Activated naive CD8-positive, alpha-beta T cell (primary cell): Measurements from ENCODE around the gene BCKDHB.
"Not testable (repeated sequence)": the region's sequence is repeated elsewhere in the genome, so short reads cannot be mapped to it uniquely, and the experiment has no call there.

Experiments used
- H3K27ac Mint-ChIP-seq: one replicate; pipeline ENCODE4 v1.8.0; 2021; ENCODE audit warnings: mixed read lengths
- H3K27me3 Mint-ChIP-seq: one replicate; pipeline ENCODE4 v1.8.0; 2021; ENCODE audit warnings: mixed read lengths
- H3K36me3 Mint-ChIP-seq: one replicate; pipeline ENCODE4 v1.8.0; 2021; ENCODE audit warnings: mixed read lengths
- H3K4me1 Mint-ChIP-seq: one replicate; pipeline ENCODE4 v1.8.0; 2021; ENCODE audit warnings: low read depth, mixed read lengths
- H3K4me3 Mint-ChIP-seq: one replicate; pipeline ENCODE4 v1.8.0; 2021; ENCODE audit warnings: mild to moderate bottlenecking, mixed read lengths
- H3K9me3 Mint-ChIP-seq: one replicate; pipeline ENCODE4 v1.8.0; 2021; ENCODE audit warnings: low read depth, mixed read lengths

Gene BCKDHB

DNA sequence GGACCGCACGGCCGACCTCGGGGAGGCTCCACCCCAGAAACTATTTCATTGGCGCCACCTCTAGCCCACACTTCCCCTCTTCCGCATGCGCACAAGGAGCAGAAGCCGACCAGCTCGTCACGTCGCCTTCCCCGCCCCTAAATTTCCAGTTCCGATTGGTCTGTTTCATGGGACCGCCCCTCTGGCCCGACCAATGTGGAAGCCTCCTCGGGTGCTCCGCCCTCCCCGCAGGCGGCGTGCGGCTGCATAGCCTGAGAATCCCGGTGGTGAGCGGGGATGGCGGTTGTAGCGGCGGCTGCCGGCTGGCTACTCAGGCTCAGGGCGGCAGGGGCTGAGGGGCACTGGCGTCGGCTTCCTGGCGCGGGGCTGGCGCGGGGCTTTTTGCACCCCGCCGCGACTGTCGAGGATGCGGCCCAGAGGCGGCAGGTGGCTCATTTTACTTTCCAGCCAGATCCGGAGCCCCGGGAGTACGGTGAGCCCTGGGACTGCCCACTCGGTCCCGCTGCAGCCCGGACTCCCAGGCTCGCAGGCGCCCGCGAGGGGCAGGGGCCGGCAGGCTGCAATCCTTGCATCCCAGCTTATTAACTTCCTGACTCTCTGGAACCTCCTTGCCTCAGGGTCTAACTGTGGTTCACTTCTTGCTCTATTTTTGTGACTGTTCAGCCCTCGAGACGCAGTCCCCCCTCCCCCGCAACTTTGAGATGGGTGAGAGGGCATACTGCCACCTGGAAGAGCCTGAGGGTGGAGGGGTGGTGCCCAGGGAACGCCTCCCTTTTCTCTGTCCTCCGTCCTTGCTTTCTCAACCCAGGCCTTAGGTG, at the start of gene BCKDHB:
Gene BCKDHB, plus strand, starts transcription at position 254 of the 818 bp plus-strand sequence. Its CDS starts 23 bp downstream, at position 277.
- Mint-ChIP-seq H3K27me3 (no peaks in the 10 kb centered on the region), H3K4me3 (peak within 1 kb of the TSS; percentile 92), H3K27ac (peak within 1 kb of the TSS; percentile 92), H3K9me3 (no peaks in the 10 kb centered on the region), H3K4me1 (peaks cover 24% of the 10 kb centered on the region), H3K36me3 (peaks cover 2% of the 10 kb centered on the region)

DNA sequence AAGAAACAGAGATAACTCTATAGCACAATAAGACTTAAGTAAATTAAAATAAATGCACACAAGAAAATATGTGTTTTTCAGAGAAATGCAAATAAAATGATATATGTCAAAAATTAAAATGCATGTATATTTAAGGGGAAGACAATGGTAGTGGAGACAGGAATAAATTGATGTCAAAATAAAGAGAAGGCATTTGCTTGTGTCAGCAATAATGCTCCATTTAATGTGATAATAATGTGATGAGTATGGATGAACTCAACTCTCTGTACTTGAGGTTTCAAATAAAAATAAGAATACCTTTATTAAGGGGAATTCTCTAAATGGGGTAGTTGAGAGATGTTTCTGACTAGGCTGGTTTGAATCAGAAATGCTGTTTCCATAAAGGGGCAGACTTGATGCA, 45.7 kb upstream of the BCKDHB start:
- no peaks in the 10 kb centered on the region for H3K4me1 Mint-ChIP-seq
- no peak overlapping the region for H3K4me3 Mint-ChIP-seq
- no peaks in the 10 kb centered on the region for H3K27me3 Mint-ChIP-seq
- H3K9me3 Mint-ChIP-seq: no peaks in the 10 kb centered on the region
- no peak overlapping the region for H3K27ac Mint-ChIP-seq
- no peaks in the 10 kb centered on the region for H3K36me3 Mint-ChIP-seq

DNA sequence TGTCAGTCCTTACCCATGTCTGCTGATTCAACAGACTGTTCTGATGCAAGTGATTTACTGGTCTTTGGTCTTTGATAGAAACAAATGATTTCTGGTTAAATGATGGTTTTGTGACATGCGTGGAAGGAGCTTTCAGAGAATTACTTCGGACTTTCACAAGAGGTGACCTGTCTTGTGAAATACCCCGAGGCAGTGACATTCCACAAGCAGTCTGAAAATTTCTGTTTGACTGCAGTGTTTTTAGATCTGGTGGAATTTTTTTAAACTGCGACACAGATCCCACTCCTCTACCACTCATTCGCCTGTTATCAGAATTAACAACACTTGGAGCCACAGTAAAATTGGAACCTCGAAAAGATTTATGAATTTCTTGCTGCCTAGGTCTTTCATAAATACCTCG, 38.3 kb upstream of the BCKDHB start:
- not testable (repeated sequence) for H3K27ac Mint-ChIP-seq, H3K4me3 Mint-ChIP-seq, H3K9me3 Mint-ChIP-seq, H3K27me3 Mint-ChIP-seq, H3K36me3 Mint-ChIP-seq, H3K4me1 Mint-ChIP-seq

DNA sequence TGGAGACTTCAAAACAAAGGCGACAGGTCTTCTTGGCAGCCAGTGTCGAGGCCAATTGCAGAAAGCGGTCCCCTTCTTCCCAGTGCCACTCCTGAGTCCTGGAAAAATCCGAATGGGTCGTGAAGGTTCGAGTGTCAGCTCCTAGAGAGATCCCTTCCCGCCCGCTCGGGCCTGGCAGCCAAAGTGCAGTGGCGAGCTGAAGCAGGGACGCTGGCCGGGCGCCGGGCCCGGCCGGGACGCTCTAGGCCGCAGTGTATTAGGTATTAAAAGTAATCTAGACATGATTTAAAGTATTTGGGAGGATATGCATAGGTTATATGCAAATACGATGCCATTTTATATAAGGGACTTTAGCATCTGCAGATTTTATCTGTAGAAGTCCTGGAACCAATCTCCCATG, 36.0 kb upstream of the BCKDHB start:
- H3K27ac Mint-ChIP-seq, H3K36me3 Mint-ChIP-seq, H3K4me3 Mint-ChIP-seq, H3K4me1 Mint-ChIP-seq, H3K27me3 Mint-ChIP-seq: not testable (repeated sequence)
- H3K9me3 Mint-ChIP-seq: peaks cover 11% of the 10 kb centered on the region

DNA sequence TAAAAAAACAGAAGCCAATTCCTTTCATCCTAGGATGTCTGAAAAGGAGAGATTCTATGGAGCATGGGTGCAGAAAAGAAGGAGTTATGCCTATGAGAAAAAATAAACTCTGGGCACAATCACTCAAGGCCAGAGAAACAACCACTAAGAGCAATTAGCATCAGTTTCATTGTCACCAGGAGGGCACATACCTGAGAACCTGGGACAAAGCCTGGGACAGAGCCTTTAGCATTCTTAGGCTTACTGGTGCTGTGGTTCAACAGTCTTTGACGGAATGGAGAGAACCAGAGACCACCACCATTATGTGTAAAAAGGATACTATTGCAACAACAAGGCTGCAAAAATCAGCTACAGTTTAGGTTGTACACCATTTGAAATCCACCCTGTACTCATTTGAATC, 29.4 kb upstream of the BCKDHB start:
- Mint-ChIP-seq H3K4me1 (no peaks in the 10 kb centered on the region), H3K4me3 (no peak overlapping the region), H3K36me3 (peaks cover 5% of the 10 kb centered on the region), H3K9me3 (peaks cover 11% of the 10 kb centered on the region), H3K27ac (no peak overlapping the region), H3K27me3 (no peaks in the 10 kb centered on the region)

DNA sequence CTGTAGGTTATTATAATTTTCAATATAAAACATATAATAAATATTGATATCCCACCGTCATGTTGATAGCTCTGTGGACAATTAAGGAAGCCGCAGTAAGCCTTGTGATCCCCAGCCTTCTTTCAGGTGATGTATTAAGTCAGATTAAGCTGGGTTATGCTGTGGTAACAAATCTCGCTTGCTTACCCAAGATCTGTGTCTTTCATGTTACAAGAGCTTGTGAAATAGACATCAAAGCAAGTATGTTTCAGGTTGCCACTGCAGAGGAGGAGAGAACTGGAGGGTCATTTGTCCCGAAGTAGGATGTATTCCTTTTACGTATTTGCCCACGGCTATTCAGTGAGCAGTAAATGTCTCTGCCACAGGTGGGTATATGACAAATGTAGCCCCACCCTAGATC, 17.8 kb upstream of the BCKDHB start:
- Mint-ChIP-seq H3K4me3 (no peak overlapping the region), H3K9me3 (no peaks in the 10 kb centered on the region), H3K36me3 (no peaks in the 10 kb centered on the region), H3K27me3 (peaks cover 4% of the 10 kb centered on the region), H3K27ac (no peak overlapping the region), H3K4me1 (no peaks in the 10 kb centered on the region)

DNA sequence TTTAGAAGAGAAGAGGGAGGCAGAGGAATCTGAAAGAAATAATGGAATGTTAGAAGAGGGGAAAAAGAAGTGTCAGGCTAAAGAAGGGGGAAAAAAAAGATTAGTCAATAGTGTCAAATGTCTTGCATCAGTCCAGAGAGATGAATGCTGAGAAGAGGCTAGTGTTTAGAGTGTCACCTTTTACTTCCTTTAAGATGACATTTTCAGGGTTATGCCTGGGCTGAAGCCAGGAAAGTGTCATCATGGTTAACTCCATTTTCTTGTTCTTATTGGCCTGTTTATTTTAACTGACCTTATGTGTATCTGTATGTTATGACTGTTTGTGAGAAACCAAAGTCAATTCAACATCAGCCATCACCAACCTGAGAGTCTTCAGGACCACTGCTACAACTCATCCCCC, 15.0 kb upstream of the BCKDHB start:
- peaks cover 4% of the 10 kb centered on the region for H3K27me3 Mint-ChIP-seq
- no peak overlapping the region for H3K4me3 Mint-ChIP-seq
- no peaks in the 10 kb centered on the region for H3K9me3 Mint-ChIP-seq
- no peak overlapping the region for H3K27ac Mint-ChIP-seq
- H3K36me3 Mint-ChIP-seq: peaks cover 2% of the 10 kb centered on the region
- H3K4me1 Mint-ChIP-seq: peaks cover 6% of the 10 kb centered on the region

DNA sequence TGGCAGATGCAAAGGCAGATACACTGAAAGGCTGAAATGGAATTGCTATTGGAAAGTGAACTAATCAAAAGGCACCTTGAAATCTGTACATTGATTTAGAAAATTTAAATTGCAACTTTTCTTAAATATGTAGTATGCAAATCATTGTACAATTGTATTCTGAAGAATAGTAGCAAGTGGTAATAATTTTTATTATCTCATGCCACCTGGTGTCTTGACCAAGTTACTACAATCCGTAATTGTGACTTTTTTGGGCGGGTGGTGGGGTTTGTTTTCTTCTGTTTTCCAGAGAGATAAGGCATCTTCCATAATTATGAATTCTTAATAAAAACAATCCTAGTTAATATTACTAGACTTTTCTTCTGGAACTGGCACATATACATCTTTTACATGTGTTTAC, 12.5 kb upstream of the BCKDHB start:
- Mint-ChIP-seq H3K9me3 (no peaks in the 10 kb centered on the region), H3K27me3 (no peaks in the 10 kb centered on the region), H3K27ac (no peak overlapping the region), H3K4me3 (no peak overlapping the region), H3K36me3 (peaks cover 2% of the 10 kb centered on the region), H3K4me1 (peaks cover 6% of the 10 kb centered on the region)

DNA sequence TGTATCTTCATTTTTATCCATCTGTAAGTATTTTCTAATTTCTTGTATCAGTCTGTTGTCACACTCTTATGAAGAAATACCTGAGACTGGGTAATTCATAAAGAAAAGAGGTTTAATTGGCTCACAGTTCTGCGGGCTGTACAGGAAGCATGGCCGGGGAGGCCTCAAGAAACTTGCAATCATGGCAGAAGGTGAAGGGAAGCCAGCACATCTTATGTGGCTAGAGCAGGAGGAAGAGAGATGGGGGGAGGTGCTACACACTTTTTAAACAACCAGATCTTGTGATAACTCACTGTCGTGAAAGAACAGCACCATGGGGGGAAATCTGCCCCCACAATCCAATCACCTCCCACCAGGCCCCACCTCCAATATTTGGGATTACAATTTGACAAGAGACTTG, 10.9 kb upstream of the BCKDHB start:
- H3K27me3 Mint-ChIP-seq: no peaks in the 10 kb centered on the region
- peak overlapping the region; percentile 42 for H3K27ac Mint-ChIP-seq
- H3K4me1 Mint-ChIP-seq: peaks cover 6% of the 10 kb centered on the region
- H3K36me3 Mint-ChIP-seq: peaks cover 2% of the 10 kb centered on the region
- H3K4me3 Mint-ChIP-seq: no peak overlapping the region
- no peaks in the 10 kb centered on the region for H3K9me3 Mint-ChIP-seq

DNA sequence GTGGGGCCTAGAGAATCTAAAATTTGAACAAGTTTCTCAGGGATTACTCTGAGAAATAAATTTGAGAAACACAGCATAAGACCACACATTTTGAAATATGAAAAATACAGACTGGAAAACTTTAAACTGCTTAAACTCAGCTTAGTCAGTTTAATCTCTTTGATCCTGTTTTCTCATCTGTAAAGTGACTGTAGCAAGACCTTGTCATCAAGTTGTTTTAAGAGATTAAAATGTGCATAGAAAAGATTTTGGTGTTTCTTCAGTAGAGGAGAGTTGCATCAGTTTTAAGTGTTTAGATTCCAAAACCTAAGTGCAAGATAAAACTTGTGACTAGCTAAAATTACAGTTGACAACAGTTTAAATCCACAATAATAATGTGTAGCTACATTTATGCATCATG, 8.1 kb upstream of the BCKDHB start:
- Mint-ChIP-seq H3K27me3 (no peaks in the 10 kb centered on the region), H3K9me3 (no peaks in the 10 kb centered on the region), H3K4me1 (peaks cover 6% of the 10 kb centered on the region), H3K27ac (no peak overlapping the region), H3K4me3 (no peak overlapping the region), H3K36me3 (peaks cover 2% of the 10 kb centered on the region)

DNA sequence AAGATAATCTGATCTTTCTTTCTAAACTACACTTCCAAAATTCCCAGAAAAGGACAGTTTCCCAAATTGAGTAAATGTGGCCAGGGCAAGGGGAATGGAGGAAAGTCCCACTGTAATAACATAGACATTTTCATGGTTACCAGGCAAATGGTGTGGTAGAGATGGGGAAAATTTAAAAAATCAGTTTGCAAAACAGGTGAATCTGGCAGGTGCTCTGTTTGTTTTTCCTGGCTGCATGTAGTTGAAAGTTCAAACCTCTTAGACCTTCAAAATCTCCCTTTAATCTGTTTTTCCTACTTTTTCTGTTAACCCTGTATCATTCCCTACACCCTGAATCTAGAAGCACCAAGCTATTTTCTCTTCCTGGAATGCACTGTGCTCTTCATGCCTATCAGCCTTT, 2.0 kb upstream of the BCKDHB start:
- no peak overlapping the region for H3K27ac Mint-ChIP-seq
- no peaks in the 10 kb centered on the region for H3K9me3 Mint-ChIP-seq
- no peaks in the 10 kb centered on the region for H3K27me3 Mint-ChIP-seq
- H3K36me3 Mint-ChIP-seq: no peaks in the 10 kb centered on the region
- peaks cover 23% of the 10 kb centered on the region for H3K4me1 Mint-ChIP-seq
- no peak overlapping the region for H3K4me3 Mint-ChIP-seq

DNA sequence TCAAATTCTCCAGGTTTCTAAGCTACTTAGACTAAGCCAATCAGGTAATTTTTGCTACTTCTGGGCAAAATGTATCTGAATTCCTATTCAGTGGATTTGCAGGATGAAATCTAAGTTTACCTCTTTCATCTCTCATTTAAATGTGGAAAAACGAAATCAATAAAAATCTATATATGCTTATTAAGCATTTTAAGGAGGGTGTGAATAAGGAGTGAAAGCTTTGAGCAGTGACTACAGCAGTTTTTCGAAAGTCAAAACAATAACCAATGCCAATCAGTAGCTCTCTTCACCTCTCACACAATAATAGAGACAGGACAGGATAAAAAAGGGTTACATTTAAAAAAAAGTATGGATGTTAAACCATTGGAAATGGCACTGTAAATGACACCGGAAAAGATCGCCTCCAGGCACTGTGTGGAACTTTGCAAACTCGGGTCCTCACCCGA, 476 bp upstream of the BCKDHB start:
- H3K27ac Mint-ChIP-seq: peak overlapping the region; percentile 92
- peaks cover 24% of the 10 kb centered on the region for H3K4me1 Mint-ChIP-seq
- no peaks in the 10 kb centered on the region for H3K9me3 Mint-ChIP-seq
- H3K36me3 Mint-ChIP-seq: no peaks in the 10 kb centered on the region
- H3K4me3 Mint-ChIP-seq: peak overlapping the region; percentile 92
- H3K27me3 Mint-ChIP-seq: no peaks in the 10 kb centered on the region

DNA sequence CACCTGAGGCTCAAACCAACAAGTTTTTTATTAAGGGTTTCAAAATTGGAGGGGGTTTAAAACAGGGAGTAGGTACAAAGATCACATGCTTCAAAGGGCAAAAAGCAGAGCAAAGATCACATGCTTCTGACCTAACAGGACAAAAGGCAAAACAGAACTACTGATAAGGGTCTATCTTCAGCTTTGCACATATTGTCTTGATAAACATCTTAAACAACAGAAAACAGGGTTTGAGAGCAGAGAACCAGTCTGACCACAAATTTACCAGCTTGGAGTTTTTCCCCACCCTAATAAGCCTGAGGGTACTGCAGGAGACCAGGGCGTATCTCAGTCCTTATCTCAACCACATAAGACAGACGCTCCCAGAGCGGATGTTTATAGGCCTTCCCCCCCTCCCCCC, 16.1 kb downstream of the BCKDHB start:
- H3K9me3 Mint-ChIP-seq, H3K4me3 Mint-ChIP-seq, H3K27me3 Mint-ChIP-seq, H3K4me1 Mint-ChIP-seq, H3K27ac Mint-ChIP-seq: not testable (repeated sequence)
- peaks cover 22% of the 10 kb centered on the region for H3K36me3 Mint-ChIP-seq

DNA sequence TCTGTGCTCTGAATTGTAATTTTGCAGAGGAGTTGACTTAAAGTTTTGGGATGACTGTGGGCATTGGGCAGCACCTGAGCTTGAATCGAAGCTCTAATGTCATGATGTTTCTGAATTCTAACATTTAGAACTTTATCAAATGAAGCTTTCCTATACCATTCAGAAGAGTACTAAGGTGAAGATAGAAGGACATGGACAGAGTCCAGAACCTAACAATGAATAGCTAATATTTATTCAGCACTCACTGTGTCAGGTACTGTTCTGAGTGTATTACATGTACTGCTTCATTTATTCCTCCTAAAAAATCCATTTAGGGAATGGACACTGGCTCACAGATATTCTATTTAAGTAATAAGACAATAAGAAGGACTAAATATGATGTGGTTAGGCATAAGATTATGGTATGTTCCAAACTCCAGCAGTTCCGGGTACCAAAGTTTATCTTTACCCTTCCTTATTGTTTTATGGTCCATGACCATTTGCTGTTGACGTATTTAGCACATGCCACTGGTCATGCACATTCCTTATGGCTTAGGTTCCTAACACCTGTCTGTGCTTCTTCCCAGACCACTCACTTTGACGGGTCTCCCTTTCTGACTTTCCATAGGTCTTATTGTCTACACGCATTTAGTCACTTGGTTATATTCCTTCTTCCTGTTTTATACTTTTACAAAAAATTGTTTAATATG, 20.3 kb downstream of the BCKDHB start:
- peaks cover 3% of the 10 kb centered on the region for H3K9me3 Mint-ChIP-seq
- H3K4me3 Mint-ChIP-seq: no peak overlapping the region
- H3K4me1 Mint-ChIP-seq: peaks cover 4% of the 10 kb centered on the region
- H3K27ac Mint-ChIP-seq: no peak overlapping the region
- no peaks in the 10 kb centered on the region for H3K27me3 Mint-ChIP-seq
- H3K36me3 Mint-ChIP-seq: peaks cover 7% of the 10 kb centered on the region

DNA sequence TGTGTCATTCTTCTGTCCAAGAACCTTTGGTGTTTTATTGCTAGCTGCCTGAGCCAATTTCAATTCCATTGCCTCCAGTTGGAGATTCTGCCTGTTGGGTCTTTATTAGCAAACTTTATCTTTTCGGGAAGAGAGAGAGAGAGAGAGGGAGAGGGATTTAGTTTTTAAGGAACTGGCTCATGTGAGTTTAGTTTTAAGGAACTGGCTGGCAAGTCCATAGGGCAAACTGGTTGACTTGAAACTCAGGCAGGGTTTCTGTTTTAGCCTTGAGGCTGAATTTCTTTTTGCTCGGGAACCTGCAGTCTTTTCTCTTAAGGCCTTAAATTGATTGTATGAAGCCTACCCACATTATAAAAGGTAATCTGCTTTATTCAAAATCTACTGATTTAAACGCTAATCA, 23.0 kb downstream of the BCKDHB start:
- Mint-ChIP-seq H3K27me3 (no peaks in the 10 kb centered on the region), H3K9me3 (no peaks in the 10 kb centered on the region), H3K4me1 (no peaks in the 10 kb centered on the region), H3K4me3 (no peak overlapping the region), H3K27ac (no peak overlapping the region), H3K36me3 (peaks cover 5% of the 10 kb centered on the region)

DNA sequence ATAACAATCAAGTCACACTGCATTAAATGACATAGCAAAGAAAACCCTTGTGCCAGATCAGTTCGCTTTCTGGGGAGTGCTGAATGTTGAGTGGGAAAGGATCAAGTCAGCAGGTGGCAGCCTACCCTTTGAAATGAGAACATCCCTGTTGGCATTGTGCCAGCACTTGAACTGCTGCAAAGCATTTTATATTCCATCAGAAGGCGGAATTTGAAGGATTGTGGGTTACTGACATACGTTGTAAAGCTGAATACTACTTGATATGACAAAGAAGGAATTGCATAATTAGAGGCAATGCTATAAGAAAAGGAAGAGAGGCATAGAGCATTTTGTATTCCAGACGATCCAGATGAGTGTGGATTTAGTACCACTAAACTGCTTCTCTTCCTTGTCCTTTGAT, 26.5 kb downstream of the BCKDHB start:
- H3K9me3 Mint-ChIP-seq: no peaks in the 10 kb centered on the region
- peaks cover 14% of the 10 kb centered on the region for H3K36me3 Mint-ChIP-seq
- H3K4me1 Mint-ChIP-seq: no peaks in the 10 kb centered on the region
- H3K27me3 Mint-ChIP-seq: no peaks in the 10 kb centered on the region
- no peak overlapping the region for H3K27ac Mint-ChIP-seq
- H3K4me3 Mint-ChIP-seq: no peak overlapping the region
